HEK293T (cell line): ENCODE measurements around the gene KIAA1614.

Source experiments
- CTCF ChIA-PET: fragments of 350-600 bp; formaldehyde crosslinking; extraction: SDS; loops from one replicate; lab custom pipeline; 2021; ENCODE audit warnings: antibody characterized with exemption, inconsistent platforms; lab: Yijun Ruan, JAX
- POLR2A ChIA-PET: fragments of 350-600 bp; formaldehyde crosslinking; extraction: SDS; loops from one replicate; lab custom pipeline; 2020; ENCODE audit warnings: antibody characterized with exemption, inconsistent platforms; lab: Yijun Ruan, JAX
- DNase-seq: peaks from one replicate; pipeline ENCODE4 v3.0.0; 2012; ENCODE audit warnings: mixed read lengths; ENCODE audit errors: extremely low spot score
- ARNT ChIP-seq: fragments of 450-650 bp; IDR thresholded peaks from 2 replicates; pipeline ENCODE4 v1.6.1; 2017; ENCODE audit warnings: mild to moderate bottlenecking
- BHLHE40 ChIP-seq: fragments of 450-650 bp; IDR thresholded peaks from 2 replicates; pipeline ENCODE4 v1.6.1; 2016; ENCODE audit warnings: mild to moderate bottlenecking, moderate library complexity, borderline replicate concordance
- CTBP1 ChIP-seq: fragments of 450-650 bp; IDR thresholded peaks from 2 replicates; pipeline ENCODE4 v1.6.1; 2016; ENCODE audit warnings: borderline replicate concordance
- ELF4 ChIP-seq: fragments of 450-650 bp; IDR thresholded peaks from 2 replicates; pipeline ENCODE4 v1.6.1; 2017; ENCODE audit warnings: antibody characterized with exemption
- FOXA1 ChIP-seq: fragments of 450-650 bp; IDR thresholded peaks from 2 replicates; pipeline ENCODE4 v1.6.1; 2016; ENCODE audit warnings: mild to moderate bottlenecking
- FOXK2 ChIP-seq: fragments of 450-650 bp; IDR thresholded peaks from 2 replicates; pipeline ENCODE4 v1.6.1; 2016; ENCODE audit warnings: mild to moderate bottlenecking
- FOXM1 ChIP-seq: fragments of 450-650 bp; IDR thresholded peaks from 2 replicates; pipeline ENCODE4 v1.6.1; 2017; ENCODE audit warnings: mild to moderate bottlenecking, borderline replicate concordance
- HDGF ChIP-seq: fragments of 450-650 bp; IDR thresholded peaks from 2 replicates; pipeline ENCODE4 v1.6.1; 2017; ENCODE audit warnings: antibody characterized with exemption, borderline replicate concordance
- L3MBTL2 ChIP-seq: fragments of 450-650 bp; conservative IDR thresholded peaks from 2 replicates; pipeline ENCODE4 v1.6.1; 2016; ENCODE audit warnings: mild to moderate bottlenecking
- LEF1 ChIP-seq: fragments of 450-650 bp; IDR thresholded peaks from 2 replicates; pipeline ENCODE4 v1.6.1; 2017; ENCODE audit warnings: mild to moderate bottlenecking, borderline replicate concordance
- NFRKB ChIP-seq: fragments of 450-650 bp; IDR thresholded peaks from 2 replicates; pipeline ENCODE4 v1.6.1; 2016; ENCODE audit warnings: mild to moderate bottlenecking, moderate library complexity
- PKNOX1 ChIP-seq: fragments of 450-650 bp; IDR thresholded peaks from 2 replicates; pipeline ENCODE4 v1.6.1; 2016
- SP1 ChIP-seq: fragments of 450-650 bp; IDR thresholded peaks from 2 replicates; pipeline ENCODE4 v1.6.1; 2017
- SUZ12 ChIP-seq: fragments of 450-650 bp; IDR thresholded peaks from 2 replicates; pipeline ENCODE4 v1.6.1; 2016; ENCODE audit warnings: mild to moderate bottlenecking
- TARDBP ChIP-seq: fragments of 450-650 bp; IDR thresholded peaks from 2 replicates; pipeline ENCODE4 v1.6.1; 2016
- ZNF384 ChIP-seq: fragments of 450-650 bp; IDR thresholded peaks from 2 replicates; pipeline ENCODE4 v1.6.1; 2016

KIAA1614 gene

GRCh38 chr1:180934563-180934962, 21.9 kb downstream of the KIAA1614 start:
- POLR2A ChIA-PET, result no interaction called here
- DNase-seq, result no peak
- CTCF ChIA-PET, result no interaction called here
- TF ChIP-seq ELF4 (no peak), ZNF384 (no peak), TARDBP (no peak), FOXM1 (no peak), ARNT (no peak), BHLHE40 (no peak), PKNOX1 (no peak), SP1 (no peak)

DNA sequence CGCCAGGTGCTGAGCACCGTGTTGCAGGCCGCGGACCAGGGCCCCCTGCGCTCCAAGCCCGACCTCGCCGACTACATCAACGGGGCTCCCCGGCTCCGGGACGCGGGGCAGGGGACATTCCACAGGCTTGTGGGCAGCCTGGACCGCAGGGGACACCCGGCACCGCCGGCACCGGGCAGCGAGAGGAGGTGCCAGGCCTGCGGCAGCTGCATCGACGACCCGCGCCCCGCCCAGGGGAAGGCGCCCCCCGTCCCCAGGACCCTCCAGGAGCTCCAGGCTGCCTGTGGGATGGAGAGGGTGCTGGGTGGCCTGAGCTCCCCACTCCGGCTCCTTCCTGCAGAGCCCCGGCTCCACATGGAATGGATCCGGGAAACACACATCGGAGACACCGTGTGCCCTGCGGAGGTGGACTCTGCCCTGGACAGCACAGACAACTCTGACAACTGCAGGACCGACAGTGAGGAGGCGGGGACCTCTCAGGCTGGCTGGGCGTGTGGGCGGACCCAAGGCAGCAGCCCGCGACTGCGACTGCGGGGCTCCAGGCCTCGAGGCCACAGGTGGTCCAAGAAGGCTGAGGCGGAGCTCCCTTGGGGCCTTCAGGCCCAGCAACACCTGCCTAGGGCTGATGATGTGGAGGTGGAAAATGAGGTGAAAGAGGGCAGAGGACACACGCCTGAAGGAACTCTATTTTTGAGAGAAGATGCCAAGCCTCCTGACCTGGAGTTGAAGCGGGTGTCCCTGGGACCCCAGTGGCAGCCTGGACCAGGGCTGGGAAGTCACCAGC, 22.8 kb downstream of the KIAA1614 start:
- CTCF ChIA-PET, result no interaction called here
- TF ChIP-seq FOXA1, result no peak
- TF ChIP-seq BHLHE40, result no peak
- no peak for TF ChIP-seq ARNT
- no peak for DNase-seq
- POLR2A ChIA-PET, result interaction anchor here (0.6 kb wide), 1 partner anchor 88 kb away, joined by 3 read pairs; no protein-coding TSS in a partner anchor

- no peak for DNase-seq
- TF ChIP-seq L3MBTL2 (no peak), ELF4 (no peak), ARNT (no peak), BHLHE40 (no peak), PKNOX1 (no peak), CTBP1 (no peak), FOXK2 (no peak), SP1 (no peak), FOXM1 (no peak), TARDBP (no peak), FOXA1 (no peak)
- ChIA-PET CTCF (no interaction called here), POLR2A (interaction anchor here (0.6 kb wide), 1 partner anchor 87 kb away, joined by 3 read pairs; no protein-coding TSS in a partner anchor)
Observed at GRCh38 chr1:180936110-180937011, 23.7 kb downstream of the KIAA1614 start.

- ChIA-PET CTCF (no interaction called here), POLR2A (no interaction called here)
- TF ChIP-seq ZNF384, result no peak
- TF ChIP-seq SP1, result no peak
- DNase-seq, result no peak
Observed at GRCh38 chr1:180937012-180937372, 24.3 kb downstream of the KIAA1614 start.

GRCh38 chr1:180937624-180938225, 25.0 kb downstream of the KIAA1614 start:
- ChIA-PET CTCF (no interaction called here), POLR2A (no interaction called here)
- TF ChIP-seq PKNOX1 (no peak), HDGF (no peak), L3MBTL2 (no peak), BHLHE40 (no peak), ELF4 (no peak), SUZ12 (no peak), FOXA1 (no peak), TARDBP (no peak), ZNF384 (no peak), LEF1 (no peak)
- DNase-seq, result no peak

GRCh38 chr1:180939073-180939710, 26.5 kb downstream of the KIAA1614 start:
- ChIA-PET CTCF (no interaction called here), POLR2A (no interaction called here)
- TF ChIP-seq PKNOX1, result no peak
- TF ChIP-seq BHLHE40, result no peak
- TF ChIP-seq ELF4, result no peak
- TF ChIP-seq L3MBTL2, result no peak
- no peak for TF ChIP-seq FOXA1
- TF ChIP-seq ZNF384, result no peak
- TF ChIP-seq ARNT, result no peak
- no peak for TF ChIP-seq HDGF
- TF ChIP-seq CTBP1, result no peak
- no peak for TF ChIP-seq FOXK2
- TF ChIP-seq NFRKB, result no peak
- TF ChIP-seq LEF1, result no peak
- TF ChIP-seq SP1, result no peak
- no peak for DNase-seq
